BLaER1 (cell line): Measurements from ENCODE around the gene RPL35A.
"Not testable (repeated sequence)": the region's sequence is repeated elsewhere in the genome, so short reads cannot be mapped to it uniquely, and the experiment has no call there.

Source experiments
- H3K27ac ChIP-seq: shearing (Covaris generic); formaldehyde crosslinking; 2 replicates; pipeline ENCODE4 v1.8.1; 2022
- H3K27me3 ChIP-seq: shearing (Covaris generic); formaldehyde crosslinking; 2 replicates; pipeline ENCODE4 v1.8.1; 2022
- H3K36me3 ChIP-seq: shearing (Covaris generic); formaldehyde crosslinking; 2 replicates; pipeline ENCODE4 v1.8.1; 2022
- H3K4me1 ChIP-seq: shearing (Covaris generic); formaldehyde crosslinking; 2 replicates; pipeline ENCODE4 v1.8.1; 2022
- H3K4me2 ChIP-seq: shearing (Covaris generic); formaldehyde crosslinking; 2 replicates; pipeline ENCODE4 v1.8.1; 2022
- H3K4me3 ChIP-seq: shearing (Covaris generic); formaldehyde crosslinking; 2 replicates; pipeline ENCODE4 v1.8.1; 2022
- H3K9ac ChIP-seq: shearing (Covaris generic); formaldehyde crosslinking; 2 replicates; pipeline ENCODE4 v1.8.1; 2022
- H3K9me3 ChIP-seq: shearing (Covaris generic); formaldehyde crosslinking; 2 replicates; pipeline ENCODE4 v1.8.1; 2022
- H4K20me1 ChIP-seq: shearing (Covaris generic); formaldehyde crosslinking; 2 replicates; pipeline ENCODE4 v1.8.1; 2022
- Cebpa-rat ChIP-seq: shearing (Covaris generic); IDR thresholded peaks from 2 replicates; pipeline ENCODE4 v1.8.1; 2022

The RPL35A gene

DNA sequence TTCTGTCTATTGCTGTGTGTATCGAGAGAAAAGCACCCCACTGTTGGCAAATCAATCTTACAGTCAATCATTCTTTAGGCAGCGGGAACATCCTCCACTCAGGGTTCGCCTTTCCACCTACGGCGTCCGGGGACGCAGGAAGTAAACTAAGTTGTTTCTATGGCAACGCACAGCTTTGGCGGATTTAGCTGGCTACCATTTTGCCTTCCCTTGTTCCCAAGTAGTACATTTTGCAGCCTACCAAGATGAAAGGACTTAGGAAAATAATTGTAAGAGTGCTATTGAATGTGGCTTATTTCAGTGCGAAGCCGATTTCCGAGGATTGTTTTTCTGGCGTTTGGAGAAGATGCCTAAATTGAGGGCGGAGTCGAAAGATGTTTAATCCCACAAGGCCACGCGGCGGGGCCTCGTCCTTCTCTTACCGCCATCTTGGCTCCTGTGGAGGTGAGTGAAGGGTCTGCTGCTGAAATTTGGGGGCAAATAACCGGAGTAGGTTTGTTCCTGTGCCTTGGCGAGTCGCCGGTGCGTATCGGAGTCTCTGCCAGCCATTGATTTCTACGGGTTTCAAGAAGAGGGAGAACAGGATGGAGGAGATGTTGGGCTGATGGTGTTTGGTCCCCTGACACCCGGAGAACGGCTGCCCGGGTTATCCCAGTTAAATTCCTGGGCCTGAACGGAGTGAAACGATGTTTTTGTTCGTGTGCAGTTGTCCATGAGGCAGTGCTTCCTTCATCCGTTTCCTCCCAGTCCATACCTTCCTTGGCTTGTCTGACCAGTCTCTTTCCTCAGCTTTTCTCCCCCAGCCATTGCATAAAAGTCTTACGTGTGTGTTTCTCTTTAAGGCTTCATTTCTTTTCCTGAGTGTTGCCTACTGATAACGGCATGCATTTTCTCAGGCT, at the start of gene RPL35A:
RPL35A (plus strand) TSS at position 413 of the 899 bp plus-strand sequence. CDS start 778 bp downstream, outside the sequence.
- Histone ChIP-seq H3K27ac (peak within 1 kb of the TSS; percentile 94), H3K4me1 (peaks cover 40% of the 10 kb centered on the region), H3K36me3 (peaks cover 42% of the 10 kb centered on the region), H3K9ac (peak within 1 kb of the TSS; percentile 96), H3K27me3 (no peaks in the 10 kb centered on the region), H4K20me1 (peaks cover 46% of the 10 kb centered on the region), H3K4me3 (peak within 1 kb of the TSS; percentile 86), H3K4me2 (peak within 1 kb of the TSS; percentile 90), H3K9me3 (no peaks in the 10 kb centered on the region)
- TF ChIP-seq Cebpa-rat, result no peak

DNA sequence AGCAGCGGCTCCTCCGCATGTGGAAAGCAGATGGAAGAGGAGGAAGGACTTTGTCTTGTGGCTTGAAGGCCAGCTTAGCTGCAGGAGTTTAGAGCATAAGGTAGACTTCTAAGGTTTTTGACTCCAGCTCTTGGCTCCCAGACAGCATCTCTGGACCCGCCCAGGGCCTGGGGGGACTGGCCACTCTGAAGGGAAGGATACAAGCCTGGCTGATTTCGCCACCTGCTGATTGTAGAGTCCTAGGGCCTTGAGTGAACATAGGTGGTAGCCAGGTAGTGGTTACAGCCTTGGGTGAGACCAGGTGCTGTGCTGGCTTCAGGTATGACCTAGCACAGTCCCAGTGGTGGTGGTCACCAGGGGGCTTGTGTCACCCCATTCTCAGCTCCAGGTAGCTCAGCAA, 48.4 kb upstream of the RPL35A start:
- no peak for TF ChIP-seq Cebpa-rat

DNA sequence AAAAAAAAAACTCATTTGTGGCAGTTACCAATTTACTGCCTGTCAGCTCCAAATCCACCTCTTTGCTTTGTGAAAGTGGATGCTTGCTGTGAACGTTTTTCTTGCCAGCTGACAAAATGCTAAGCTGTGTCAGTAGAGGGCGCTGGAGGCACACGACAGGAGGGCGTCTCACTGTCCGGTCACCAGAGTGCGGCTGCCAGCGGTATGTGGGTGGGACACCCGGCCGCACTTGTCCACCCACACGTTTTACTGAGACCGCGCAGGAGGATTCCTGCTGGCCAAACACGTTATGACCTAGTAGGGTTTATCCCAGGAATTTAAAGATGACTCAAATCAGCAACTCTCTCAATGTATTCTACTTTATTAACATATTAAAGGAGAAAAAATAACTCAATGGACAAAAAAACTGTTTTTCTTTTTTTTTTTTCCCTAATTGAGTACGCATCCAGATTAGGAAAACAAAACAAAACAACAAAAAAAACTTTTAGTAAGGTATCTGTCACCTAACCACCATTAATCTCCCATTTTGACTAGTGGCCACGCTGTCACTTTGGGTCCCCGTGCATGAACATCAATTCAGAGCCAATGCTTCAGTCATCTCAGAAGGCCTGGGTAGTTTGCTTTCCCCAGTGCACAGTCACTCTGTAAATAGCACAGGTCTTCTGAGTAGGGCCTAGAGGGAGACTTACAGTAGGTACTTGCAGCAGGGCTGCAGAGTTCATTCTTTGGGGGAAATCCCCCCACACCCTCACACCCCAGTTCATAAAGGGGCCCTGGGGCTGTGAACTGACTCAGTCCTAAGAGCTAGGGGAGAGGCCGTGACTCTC, 43.8 kb upstream of the RPL35A start:
- Histone ChIP-seq H3K27ac (no peak overlapping the region), H3K36me3 (no peaks in the 10 kb centered on the region), H3K9me3 (0 out of 2 replicates have a peak, but pooled peaks cover 5% of the 10 kb centered on the region), H3K9ac (no peak overlapping the region), H3K27me3 (no peaks in the 10 kb centered on the region), H3K4me1 (no peaks in the 10 kb centered on the region), H3K4me3 (no peak overlapping the region), H3K4me2 (no peak overlapping the region), H4K20me1 (no peaks in the 10 kb centered on the region)
- no peak for TF ChIP-seq Cebpa-rat

More for the DNA sequence above, 48.4 kb upstream of the RPL35A start:
- Histone ChIP-seq H3K4me2 (no peak overlapping the region), H3K27me3 (no peaks in the 10 kb centered on the region), H3K9me3 (0 out of 2 replicates have a peak, but pooled peaks cover 5% of the 10 kb centered on the region), H4K20me1 (no peaks in the 10 kb centered on the region), H3K4me3 (no peak overlapping the region), H3K27ac (no peak overlapping the region), H3K9ac (no peak overlapping the region), H3K36me3 (no peaks in the 10 kb centered on the region), H3K4me1 (no peaks in the 10 kb centered on the region)

DNA sequence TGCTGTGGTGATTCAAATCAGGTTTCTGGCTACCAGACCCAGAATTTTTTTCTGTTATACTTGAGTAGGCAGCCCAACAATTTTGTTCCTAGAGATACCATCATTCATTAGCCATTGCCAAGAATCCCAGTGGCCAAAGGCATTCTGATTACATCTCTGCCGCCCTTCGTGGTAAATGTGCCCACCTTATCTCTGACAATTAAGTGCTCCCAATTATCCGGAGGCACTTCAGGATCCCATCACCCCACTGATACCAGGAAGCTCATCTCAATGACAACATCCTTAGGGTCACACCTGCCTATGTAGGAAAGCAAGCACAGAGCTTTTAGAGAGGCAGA, 43.2 kb upstream of the RPL35A start:
- H4K20me1 ChIP-seq, result no peaks in the 10 kb centered on the region
- H3K27me3 ChIP-seq, result no peaks in the 10 kb centered on the region
- no peak overlapping the region for H3K4me2 ChIP-seq
- no peaks in the 10 kb centered on the region for H3K4me1 ChIP-seq
- H3K36me3 ChIP-seq, result no peaks in the 10 kb centered on the region
- H3K9ac ChIP-seq, result no peak overlapping the region
- no peak for TF ChIP-seq Cebpa-rat
- no peak overlapping the region for H3K27ac ChIP-seq
- no peak overlapping the region for H3K4me3 ChIP-seq
- 0 out of 2 replicates have a peak, but pooled peaks cover 5% of the 10 kb centered on the region for H3K9me3 ChIP-seq

DNA sequence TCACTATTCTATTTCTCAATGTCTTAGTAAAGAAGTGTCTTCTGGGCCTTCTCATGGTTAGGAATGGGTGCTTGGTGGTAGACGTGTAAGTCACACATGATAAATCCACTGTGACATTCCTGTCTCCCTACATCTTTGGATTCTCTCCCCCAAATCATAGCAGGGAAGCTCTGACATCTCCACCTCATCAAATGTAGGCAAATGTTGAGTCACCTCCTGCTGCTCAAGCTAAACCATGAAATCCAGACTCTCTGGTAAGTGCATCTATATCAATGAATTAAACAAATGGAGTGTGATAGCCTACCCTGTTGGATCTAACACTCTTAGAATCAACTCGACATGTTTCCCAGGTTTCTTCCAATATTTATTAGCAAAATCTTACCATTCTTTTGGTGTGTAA, 42.8 kb upstream of the RPL35A start:
- H3K4me2 ChIP-seq, result no peak overlapping the region
- no peaks in the 10 kb centered on the region for H3K4me1 ChIP-seq
- 0 out of 2 replicates have a peak, but pooled peaks cover 5% of the 10 kb centered on the region for H3K9me3 ChIP-seq
- H3K27me3 ChIP-seq, result no peaks in the 10 kb centered on the region
- no peaks in the 10 kb centered on the region for H4K20me1 ChIP-seq
- H3K9ac ChIP-seq, result no peak overlapping the region
- no peak overlapping the region for H3K27ac ChIP-seq
- TF ChIP-seq Cebpa-rat, result no peak
- no peak overlapping the region for H3K4me3 ChIP-seq
- no peaks in the 10 kb centered on the region for H3K36me3 ChIP-seq

DNA sequence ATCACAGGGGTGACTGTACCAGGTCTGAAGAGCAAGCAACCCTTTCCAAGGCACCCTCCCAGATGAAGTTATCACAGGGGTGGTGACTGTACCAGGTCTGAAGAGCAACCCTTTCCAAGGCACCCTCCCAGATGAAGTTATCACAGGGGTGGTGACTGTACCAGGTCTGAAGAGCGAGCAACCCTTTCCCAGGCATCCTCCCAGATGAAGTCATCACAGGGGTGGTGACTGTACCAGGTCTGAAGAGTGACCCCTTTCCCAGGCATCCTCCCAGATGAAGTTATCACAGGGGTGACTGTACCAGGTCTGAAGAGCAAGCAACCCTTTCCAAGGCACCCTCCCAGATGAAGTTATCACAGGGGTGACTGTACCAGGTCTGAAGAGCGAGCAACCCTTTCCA, 41.4 kb upstream of the RPL35A start:
- H3K9me3 ChIP-seq, H4K20me1 ChIP-seq, H3K4me2 ChIP-seq, H3K9ac ChIP-seq, H3K4me3 ChIP-seq, H3K36me3 ChIP-seq, H3K27me3 ChIP-seq, H3K27ac ChIP-seq, H3K4me1 ChIP-seq: not testable (repeated sequence)

DNA sequence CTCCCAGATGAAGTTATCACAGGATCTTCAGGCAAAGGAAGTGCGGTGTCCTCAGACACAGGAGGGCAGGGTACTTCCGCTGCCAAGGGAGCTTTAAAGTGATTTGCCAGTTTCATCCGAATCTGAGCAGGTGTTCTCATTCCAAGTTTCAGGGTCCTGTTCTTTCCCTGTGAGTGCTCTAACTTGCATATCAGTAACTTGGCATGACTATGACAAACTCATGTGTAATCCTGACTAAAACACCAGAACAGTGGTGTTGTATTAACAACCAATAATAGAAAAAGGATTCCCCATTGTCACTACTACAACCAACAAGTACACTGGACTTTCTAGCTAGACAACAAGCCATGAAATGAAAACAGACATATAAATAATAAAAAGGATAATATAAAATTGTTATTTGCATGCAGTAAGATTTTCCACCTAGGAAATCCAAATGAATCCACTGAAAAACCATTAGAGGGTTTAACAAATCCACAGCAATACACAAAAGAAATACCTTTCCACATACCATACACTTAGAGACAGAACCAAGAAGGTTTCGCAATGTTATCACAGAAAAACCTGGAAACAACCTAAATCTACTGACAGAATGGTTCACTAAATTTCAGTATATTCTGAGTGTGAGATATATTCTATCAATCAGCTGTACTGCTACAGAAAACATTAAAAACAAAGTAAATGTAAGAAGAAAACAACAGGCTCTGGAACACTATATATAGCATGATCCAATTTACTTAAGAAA, 40.9 kb upstream of the RPL35A start:
- Histone ChIP-seq H4K20me1 (no peaks in the 10 kb centered on the region), H3K9ac (no peak overlapping the region), H3K27ac (no peak overlapping the region), H3K4me1 (no peaks in the 10 kb centered on the region), H3K27me3 (no peaks in the 10 kb centered on the region), H3K36me3 (no peaks in the 10 kb centered on the region), H3K4me3 (no peak overlapping the region), H3K9me3 (no peaks in the 10 kb centered on the region), H3K4me2 (no peak overlapping the region)
- no peak for TF ChIP-seq Cebpa-rat

DNA sequence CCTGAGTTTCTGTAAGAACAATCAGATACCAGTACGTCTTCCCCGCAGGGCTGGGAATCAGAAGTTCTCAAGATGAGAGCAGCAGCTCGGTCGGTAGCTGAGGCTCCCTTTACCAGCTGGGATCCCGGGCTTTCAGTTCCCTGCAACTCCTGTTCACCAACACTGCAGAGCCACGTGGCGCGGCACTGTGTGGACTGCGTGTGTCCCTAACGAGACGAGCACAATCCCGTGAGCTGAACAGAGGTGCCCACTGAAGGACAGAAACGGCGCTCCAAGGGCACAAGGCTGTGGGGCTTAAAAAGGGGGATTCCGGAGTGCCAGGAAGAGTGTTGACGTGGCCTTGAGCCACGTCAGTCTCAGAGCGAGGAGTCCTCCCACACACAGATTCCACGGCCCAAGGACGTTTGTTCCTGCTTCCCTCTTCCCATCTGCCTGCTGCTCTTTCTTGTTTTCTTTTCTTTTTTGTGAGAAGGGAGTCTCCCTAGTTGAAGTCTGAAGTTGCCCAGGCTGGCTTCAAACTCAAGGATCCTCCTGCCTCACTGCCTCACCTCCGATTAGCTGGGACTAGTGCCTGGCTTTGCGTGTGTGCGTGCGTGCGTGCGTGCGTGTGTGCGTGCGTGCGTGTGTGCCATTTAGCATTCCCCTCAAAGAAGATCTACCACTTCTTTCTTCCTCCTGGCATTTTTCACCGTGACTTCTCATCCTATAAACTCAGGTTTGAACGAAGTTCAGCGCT, 37.1 kb upstream of the RPL35A start:
- H3K4me2 ChIP-seq, result no peak overlapping the region
- no peaks in the 10 kb centered on the region for H3K27me3 ChIP-seq
- H3K4me3 ChIP-seq, result no peak overlapping the region
- H3K36me3 ChIP-seq, result no peaks in the 10 kb centered on the region
- H3K4me1 ChIP-seq, result no peaks in the 10 kb centered on the region
- no peak for TF ChIP-seq Cebpa-rat
- no peaks in the 10 kb centered on the region for H4K20me1 ChIP-seq
- H3K9me3 ChIP-seq, result no peaks in the 10 kb centered on the region
- no peak overlapping the region for H3K27ac ChIP-seq
- H3K9ac ChIP-seq, result no peak overlapping the region
